Uterus (tissue), 4 donors: ENCODE measurements around the gene GALNT14. TPM values are rescaled to one million over a fixed set of nuclear protein-coding genes. Genes with fewer than 3 reads are reported as not detected.

Experiments
- DNase-seq, 2 donors: peaks; one replicate each; pipeline ENCODE4 v3.0.0-alpha.2; 2019 to 2020
- H3K27ac ChIP-seq, 2 donors: fragments of 200-600 bp; sonication (generic); 1 replicate in 1 of 2; 2 replicates in 1 of 2; pipeline ENCODE4 v1.5.1; 2016 to 2018
- H3K27me3 ChIP-seq, 2 donors: fragments of 200-600 bp; sonication (generic); one replicate each; pipeline ENCODE4 v1.5.1; 2018 to 2019; ENCODE audit warnings: control low read depth in 1 of 2
- H3K36me3 ChIP-seq, 2 donors: fragments of 200-600 bp; sonication (generic); one replicate each; pipeline ENCODE4 v1.5.1; 2019; ENCODE audit warnings: control low read depth in 1 of 2
- H3K4me1 ChIP-seq, 2 donors: fragments of 200-600 bp; sonication (generic); one replicate each; pipeline ENCODE4 v1.5.1; 2018 to 2019; ENCODE audit warnings: control low read depth in 1 of 2
- H3K4me3 ChIP-seq, 2 donors: fragments of 200-600 bp; sonication (generic); 1 replicate in 1 of 2; 2 replicates in 1 of 2; pipeline ENCODE4 v1.5.1; 2018 to 2019; ENCODE audit warnings: mild to moderate bottlenecking in 1 of 2
- H3K9me3 ChIP-seq, 2 donors: fragments of 200-600 bp; sonication (generic); one replicate each; pipeline ENCODE4 v1.5.1; 2019; ENCODE audit warnings: control low read depth in 1 of 2
- CTCF ChIP-seq, 4 experiments: fragments of 200-600 bp in 2 of 4; fragments of 450-650 bp in 2 of 4; sonication (generic) in 2 of 4; IDR thresholded peaks; one replicate each; pipeline ENCODE4 v1.5.1; 2016 to 2019; ENCODE audit warnings: antibody characterized with exemption in 4 of 4, mild to moderate bottlenecking in 2 of 4, moderate library complexity in 1 of 4
- POLR2A ChIP-seq, 2 donors: fragments of 450-650 bp; IDR thresholded peaks; one replicate each; pipeline ENCODE4 v1.6.1; 2016; ENCODE audit warnings: antibody characterized with exemption in 2 of 2, mild to moderate bottlenecking in 1 of 2, moderate library complexity in 1 of 2
- intact Hi-C: fragments of 100-400 bp; cut with DNase I; formaldehyde crosslinking; loops from one replicate; pipeline ENCODE4 v1.15.1; 2023; ENCODE audit warnings: low total_unique reads
- total RNA-seq, 4 donors: library from RNA; depleted of rRNA in 3 of 4; stranded (reverse); fragments of >200 nt in 3 of 4; gene quantifications; one replicate each; pipeline versions ENCODE4 v1.1.0 to v1.2.4, GENCODE V29; 2014 to 2023
- donor health status: DM: yes; HTN: yes; CAD: no.

Gene GALNT14
- total RNA-seq, 4 donors from 2014 or later = 0.58 to 4.0 TPM; not detected in 2

GRCh38 chr2:30957591-30957990, 180.6 kb downstream of the GALNT14 start:
- intact Hi-C loops = no loop called here
- TF ChIP-seq POLR2A (IDR thresholded peaks at IDR 0.05) = no peak
- TF ChIP-seq CTCF (IDR thresholded peaks at IDR 0.05) = no peak
- Histone ChIP-seq H3K36me3 (no peaks in the 10 kb centered on the region), H3K27ac (no peak overlapping the region), H3K4me3 (no peak overlapping the region), H3K4me1 (no peaks in the 10 kb centered on the region), H3K27me3 (no peaks in the 10 kb centered on the region), H3K9me3 (no peaks in the 10 kb centered on the region)
- no peak for DNase-seq

- no peak for DNase-seq
- H3K4me1 ChIP-seq = no peaks in the 10 kb centered on the region
- intact Hi-C loops = no loop called here
- H3K4me3 ChIP-seq = no peak overlapping the region
- H3K36me3 ChIP-seq = no peaks in the 10 kb centered on the region
- no peaks in the 10 kb centered on the region for H3K27me3 ChIP-seq
- no peaks in the 10 kb centered on the region for H3K9me3 ChIP-seq
- no peak for TF ChIP-seq POLR2A (IDR thresholded peaks at IDR 0.05)
- TF ChIP-seq CTCF (IDR thresholded peaks at IDR 0.05) = no peak
- H3K27ac ChIP-seq = no peak overlapping the region
Measured at GRCh38 chr2:30956995-30957394, 181.2 kb downstream of the GALNT14 start.

- TF ChIP-seq POLR2A (IDR thresholded peaks at IDR 0.05) (no peak), CTCF (IDR thresholded peaks at IDR 0.05) (no peak)
- Histone ChIP-seq H3K36me3 (no peaks in the 10 kb centered on the region), H3K4me3 (no peak overlapping the region), H3K27ac (no peak overlapping the region), H3K9me3 (no peaks in the 10 kb centered on the region), H3K4me1 (no peaks in the 10 kb centered on the region), H3K27me3 (no peaks in the 10 kb centered on the region)
- DNase-seq = no peak
- intact Hi-C loops = no loop called here
Measured at GRCh38 chr2:30955516-30956132, 182.6 kb downstream of the GALNT14 start.

- Histone ChIP-seq H3K27me3 (no peaks in the 10 kb centered on the region), H3K4me3 (no peak overlapping the region), H3K9me3 (no peaks in the 10 kb centered on the region), H3K4me1 (no peaks in the 10 kb centered on the region), H3K36me3 (no peaks in the 10 kb centered on the region), H3K27ac (no peak overlapping the region)
- intact Hi-C loops = no loop called here
- TF ChIP-seq CTCF (IDR thresholded peaks at IDR 0.05) (no peak), POLR2A (IDR thresholded peaks at IDR 0.05) (no peak)
- DNase-seq = no peak
Measured at GRCh38 chr2:30950339-30950738, 187.9 kb downstream of the GALNT14 start.

GRCh38 chr2:30949435-30949834, 188.8 kb downstream of the GALNT14 start:
- Histone ChIP-seq H3K36me3 (no peaks in the 10 kb centered on the region), H3K4me1 (no peaks in the 10 kb centered on the region), H3K27ac (no peak overlapping the region), H3K9me3 (no peaks in the 10 kb centered on the region), H3K27me3 (no peaks in the 10 kb centered on the region), H3K4me3 (no peak overlapping the region)
- intact Hi-C loops = no loop called here
- TF ChIP-seq POLR2A (IDR thresholded peaks at IDR 0.05) (no peak), CTCF (IDR thresholded peaks at IDR 0.05) (no peak)
- DNase-seq = no peak
